ENCODE measurements around the gene LRRC45. TPM values are rescaled to one million over a fixed set of nuclear protein-coding genes. Genes with fewer than 3 reads are reported as not detected.

LRRC45 gene
- total RNA-seq, 2 donors from 2014 or later, result 22.2 to 24.1 TPM

DNA sequence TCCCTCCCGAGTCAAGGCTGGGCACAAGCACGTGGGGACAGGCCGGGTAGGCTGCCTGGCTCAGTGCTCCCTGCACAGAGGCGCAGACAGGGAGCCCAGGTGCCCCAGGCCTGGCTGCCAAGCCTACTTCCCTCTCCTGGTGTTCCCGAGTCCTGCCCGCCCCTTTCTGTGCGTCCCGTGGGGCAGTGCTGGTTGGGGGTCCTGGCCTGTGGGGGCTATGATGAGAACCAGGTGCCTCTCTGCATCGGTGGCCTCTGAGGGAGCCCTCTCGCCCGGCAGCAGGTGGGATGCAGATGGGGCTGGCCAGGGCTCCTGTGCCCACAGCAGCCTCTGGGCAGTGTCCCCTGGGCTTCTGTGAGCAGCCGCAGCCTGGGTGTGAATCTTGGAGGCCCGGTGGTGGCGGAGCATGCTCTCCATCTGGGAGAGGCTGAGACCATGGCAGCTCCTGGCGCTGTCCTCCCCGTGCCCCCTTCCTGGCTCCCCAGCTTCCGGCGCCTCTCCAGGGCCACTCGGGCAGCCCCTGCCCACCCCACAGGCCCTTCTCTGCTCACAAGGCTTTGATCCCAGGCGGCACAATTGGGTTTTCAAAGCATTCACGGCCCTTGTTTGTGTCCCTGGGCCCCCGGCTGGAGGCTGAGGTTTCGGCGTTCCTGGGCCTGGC lies 7.7 kb upstream of the LRRC45 start:
- H3K9me3 ChIP-seq, result no peaks in the 10 kb centered on the region
- no peak overlapping the region for H3K27ac ChIP-seq
- no peaks in the 10 kb centered on the region for H3K36me3 ChIP-seq
- H3K4me1 ChIP-seq (replicated peaks), result no peaks in the 10 kb centered on the region
- WGBS, result 82% methylated on average over 24 of the region's 24 CpGs
- TF ChIP-seq POLR2A (IDR thresholded peaks at IDR 0.05) (no peak), POLR2AphosphoS5 (IDR thresholded peaks at IDR 0.05) (no peak)
- TF ChIP-seq, protein P1, sequence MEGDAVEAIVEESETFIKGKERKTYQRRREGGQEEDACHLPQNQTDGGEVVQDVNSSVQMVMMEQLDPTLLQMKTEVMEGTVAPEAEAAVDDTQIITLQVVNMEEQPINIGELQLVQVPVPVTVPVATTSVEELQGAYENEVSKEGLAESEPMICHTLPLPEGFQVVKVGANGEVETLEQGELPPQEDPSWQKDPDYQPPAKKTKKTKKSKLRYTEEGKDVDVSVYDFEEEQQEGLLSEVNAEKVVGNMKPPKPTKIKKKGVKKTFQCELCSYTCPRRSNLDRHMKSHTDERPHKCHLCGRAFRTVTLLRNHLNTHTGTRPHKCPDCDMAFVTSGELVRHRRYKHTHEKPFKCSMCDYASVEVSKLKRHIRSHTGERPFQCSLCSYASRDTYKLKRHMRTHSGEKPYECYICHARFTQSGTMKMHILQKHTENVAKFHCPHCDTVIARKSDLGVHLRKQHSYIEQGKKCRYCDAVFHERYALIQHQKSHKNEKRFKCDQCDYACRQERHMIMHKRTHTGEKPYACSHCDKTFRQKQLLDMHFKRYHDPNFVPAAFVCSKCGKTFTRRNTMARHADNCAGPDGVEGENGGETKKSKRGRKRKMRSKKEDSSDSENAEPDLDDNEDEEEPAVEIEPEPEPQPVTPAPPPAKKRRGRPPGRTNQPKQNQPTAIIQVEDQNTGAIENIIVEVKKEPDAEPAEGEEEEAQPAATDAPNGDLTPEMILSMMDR (IDR thresholded peaks at IDR 0.05), result no peak
- no peak overlapping the region for H3K4me3 ChIP-seq
- H3K27me3 ChIP-seq (replicated peaks; ENCODE audit: insufficient read depth), result no peaks in the 10 kb centered on the region
- intact Hi-C loops (cut with DNase I), result no loop called here
- DNase-seq (ENCODE audit: low spot score), result no peak

DNA sequence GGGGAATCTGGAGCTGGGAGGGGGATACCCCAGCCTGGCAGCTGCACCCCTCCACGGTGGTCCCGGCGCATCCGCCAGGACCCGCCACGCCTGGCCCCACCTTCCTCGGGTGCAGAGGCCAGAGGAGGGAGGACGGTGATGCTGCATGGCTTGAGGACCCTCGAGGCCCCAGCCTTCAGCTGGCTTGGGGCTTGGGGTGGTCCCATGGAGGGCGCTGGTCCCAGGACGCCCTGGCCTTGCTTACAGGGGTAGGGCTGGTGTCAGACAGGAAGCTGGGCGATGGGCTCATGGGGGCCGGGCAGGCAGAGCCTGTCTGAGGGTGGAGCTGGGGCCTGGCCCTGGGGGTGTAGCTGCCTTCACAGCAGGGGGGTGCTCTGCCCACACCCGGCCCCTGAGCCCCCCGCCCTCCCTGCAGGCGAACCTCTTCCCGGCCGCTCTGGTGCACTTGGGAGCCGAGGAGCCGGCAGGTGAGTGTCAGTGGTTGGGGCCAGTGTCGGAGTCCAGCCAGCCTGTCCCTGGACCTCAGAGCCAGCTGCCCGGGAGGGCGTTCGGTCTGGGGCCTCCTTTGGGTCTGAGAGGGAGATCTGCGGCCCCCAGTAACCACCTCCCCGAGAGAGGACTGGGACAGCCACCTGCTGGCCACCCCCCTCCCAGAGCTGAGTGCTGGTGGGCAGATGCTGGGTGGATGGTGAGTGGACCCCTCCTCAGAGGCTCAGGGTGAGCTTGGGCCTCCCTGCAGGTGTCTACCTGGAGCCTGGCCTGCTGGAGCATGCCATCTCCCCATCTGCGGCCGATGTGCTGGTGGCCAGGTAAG lies 6.8 kb upstream of the LRRC45 start:
- H3K4me1 ChIP-seq (replicated peaks), result peaks cover under 1% of the 10 kb centered on the region
- no peak overlapping the region for H3K27ac ChIP-seq
- no peaks in the 10 kb centered on the region for H3K9me3 ChIP-seq
- no peaks in the 10 kb centered on the region for H3K27me3 ChIP-seq (replicated peaks; ENCODE audit: insufficient read depth)
- WGBS, result 87% methylated on average over 28 of the region's 28 CpGs
- no peak for DNase-seq (ENCODE audit: low spot score)
- no peaks in the 10 kb centered on the region for H3K36me3 ChIP-seq
- H3K4me3 ChIP-seq, result no peak overlapping the region
- no peak for TF ChIP-seq POLR2A (IDR thresholded peaks at IDR 0.05)
- TF ChIP-seq POLR2AphosphoS5 (IDR thresholded peaks at IDR 0.05), result no peak
- TF ChIP-seq, protein P1 (IDR thresholded peaks at IDR 0.05), result no peak
- intact Hi-C loops (cut with DNase I), result no loop called here

DNA sequence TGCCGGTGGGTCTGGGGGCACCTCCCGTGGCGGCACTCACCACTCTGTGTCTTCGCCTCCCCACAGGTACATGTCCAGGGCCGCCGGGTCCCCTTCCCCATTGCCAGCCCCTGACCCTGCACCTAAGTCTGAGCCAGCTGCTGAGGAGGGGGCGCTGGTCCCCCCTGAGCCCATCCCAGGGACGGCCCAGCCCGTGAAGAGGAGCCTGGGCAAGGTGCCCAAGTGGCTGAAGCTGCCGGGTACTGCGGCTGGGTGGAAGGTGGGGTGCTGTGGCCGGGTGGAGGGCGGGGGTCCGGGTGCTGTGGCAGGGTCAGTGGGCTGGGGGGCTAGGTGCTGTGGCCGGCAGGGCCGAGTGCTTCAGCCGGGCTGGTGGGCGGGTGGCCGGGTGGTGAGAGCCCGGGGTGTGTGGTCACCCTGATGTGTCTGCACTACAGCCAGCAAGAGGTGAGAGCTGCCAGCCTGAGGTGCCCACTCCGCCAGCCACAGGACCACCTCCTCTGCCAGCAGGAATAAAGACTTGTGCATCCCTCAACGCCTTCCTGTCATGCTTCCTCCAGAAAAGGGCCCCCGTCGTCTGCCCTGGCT lies 6.1 kb upstream of the LRRC45 start:
- H3K27me3 ChIP-seq (replicated peaks; ENCODE audit: insufficient read depth), result no peaks in the 10 kb centered on the region
- no peak overlapping the region for H3K4me3 ChIP-seq
- TF ChIP-seq, protein P1 (IDR thresholded peaks at IDR 0.05), result no peak
- no peak for TF ChIP-seq POLR2AphosphoS5 (IDR thresholded peaks at IDR 0.05)
- no peak for TF ChIP-seq POLR2A (IDR thresholded peaks at IDR 0.05)
- DNase-seq (ENCODE audit: low spot score), result no peak
- peaks cover 7% of the 10 kb centered on the region for H3K4me1 ChIP-seq (replicated peaks)
- 90% methylated on average over 19 of the region's 24 CpGs for WGBS
- H3K9me3 ChIP-seq, result no peaks in the 10 kb centered on the region
- intact Hi-C loops (cut with DNase I), result no loop called here
- H3K27ac ChIP-seq, result no peak overlapping the region
- H3K36me3 ChIP-seq, result no peaks in the 10 kb centered on the region

DNA sequence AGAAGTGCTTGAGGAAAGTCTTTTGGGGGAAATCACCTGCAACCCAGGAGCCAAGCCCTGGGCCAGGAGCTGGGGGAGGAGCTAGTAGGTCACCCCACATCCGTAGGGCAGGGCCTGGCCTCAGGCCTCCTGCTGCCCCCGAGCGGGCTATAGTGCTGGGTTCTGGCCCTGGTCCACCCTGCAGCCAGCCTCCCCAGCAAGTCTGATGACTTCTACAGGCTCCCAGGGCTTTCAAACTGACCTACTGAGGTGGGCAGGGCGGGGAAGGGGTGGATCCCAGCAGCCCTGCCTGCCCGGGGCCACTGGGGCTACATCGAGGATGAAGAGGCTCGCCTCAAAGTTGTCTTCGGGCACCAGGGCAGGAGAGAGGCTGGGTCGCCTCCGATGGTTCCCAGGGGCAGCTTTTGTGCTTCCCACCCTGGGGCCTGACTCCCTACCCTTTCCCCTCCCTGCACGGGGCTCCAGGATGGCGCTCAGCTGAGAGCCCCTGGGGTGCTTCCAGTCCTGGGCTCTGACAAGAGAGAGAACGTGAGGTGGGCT lies 5.4 kb upstream of the LRRC45 start:
- no peaks in the 10 kb centered on the region for H3K9me3 ChIP-seq
- intact Hi-C loops (cut with DNase I), result no loop called here
- no peaks in the 10 kb centered on the region for H3K36me3 ChIP-seq
- DNase-seq (ENCODE audit: low spot score), result no peak
- TF ChIP-seq, protein P1 (IDR thresholded peaks at IDR 0.05), result no peak
- no peak for TF ChIP-seq POLR2AphosphoS5 (IDR thresholded peaks at IDR 0.05)
- TF ChIP-seq POLR2A (IDR thresholded peaks at IDR 0.05), result no peak
- no peak overlapping the region for H3K27ac ChIP-seq
- WGBS, result 84% methylated on average over 12 of the region's 13 CpGs
- peaks cover 11% of the 10 kb centered on the region for H3K4me1 ChIP-seq (replicated peaks)
- no peak overlapping the region for H3K4me3 ChIP-seq
- no peaks in the 10 kb centered on the region for H3K27me3 ChIP-seq (replicated peaks; ENCODE audit: insufficient read depth)

Measured in prostate gland (tissue), 2 donors.